NCI-H345 (cell line): ENCODE measurements around the gene RACGAP1.
"Not testable (repeated sequence)": the region's sequence is repeated elsewhere in the genome, so short reads cannot be mapped to it uniquely, and the experiment has no call there.

Source experiments
- DNase-seq: peaks from one replicate; lab custom pipeline; 2025; lab: John Stamatoyannopoulos, UW

RACGAP1 gene

DNA sequence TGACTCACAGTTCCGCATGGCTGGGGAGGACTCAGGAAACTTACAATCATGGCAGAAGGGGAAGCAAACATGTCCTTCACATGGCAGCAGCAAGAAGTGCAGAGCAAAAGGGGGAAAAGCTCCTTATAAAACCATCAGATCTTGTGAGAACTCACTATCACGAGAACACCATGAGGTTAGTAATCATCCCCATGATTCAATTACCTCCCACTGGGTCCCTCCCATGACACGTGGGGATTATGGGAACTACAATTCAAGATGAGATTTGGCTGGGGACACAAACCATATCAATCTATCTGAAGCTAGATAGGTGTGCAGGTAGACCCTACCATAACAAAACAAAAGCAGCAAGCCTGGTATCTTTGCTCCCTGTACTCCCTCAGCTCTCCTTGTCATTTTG is 38.8 kb downstream of the RACGAP1 start:
- DNase-seq: not testable (repeated sequence)

DNA sequence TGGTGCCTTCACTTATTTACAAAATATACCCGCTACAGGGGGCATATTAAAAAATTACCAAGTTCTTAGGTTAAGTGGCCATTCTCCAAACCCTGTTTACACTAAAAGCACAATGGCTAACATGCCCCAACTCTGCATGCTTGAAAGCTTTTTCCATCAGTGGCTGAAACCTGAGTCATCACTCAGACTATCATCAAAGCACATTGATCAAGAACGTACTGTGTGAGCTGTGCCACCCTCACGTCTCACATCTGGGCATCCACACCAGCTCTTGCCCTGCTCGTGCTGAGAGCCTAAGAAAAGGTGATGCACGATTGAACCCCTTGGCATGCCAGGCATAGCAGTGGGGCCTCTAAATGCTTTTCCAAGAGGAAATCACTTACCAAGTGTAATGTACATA is 39.3 kb downstream of the RACGAP1 start:
- DNase-seq: no peak

DNA sequence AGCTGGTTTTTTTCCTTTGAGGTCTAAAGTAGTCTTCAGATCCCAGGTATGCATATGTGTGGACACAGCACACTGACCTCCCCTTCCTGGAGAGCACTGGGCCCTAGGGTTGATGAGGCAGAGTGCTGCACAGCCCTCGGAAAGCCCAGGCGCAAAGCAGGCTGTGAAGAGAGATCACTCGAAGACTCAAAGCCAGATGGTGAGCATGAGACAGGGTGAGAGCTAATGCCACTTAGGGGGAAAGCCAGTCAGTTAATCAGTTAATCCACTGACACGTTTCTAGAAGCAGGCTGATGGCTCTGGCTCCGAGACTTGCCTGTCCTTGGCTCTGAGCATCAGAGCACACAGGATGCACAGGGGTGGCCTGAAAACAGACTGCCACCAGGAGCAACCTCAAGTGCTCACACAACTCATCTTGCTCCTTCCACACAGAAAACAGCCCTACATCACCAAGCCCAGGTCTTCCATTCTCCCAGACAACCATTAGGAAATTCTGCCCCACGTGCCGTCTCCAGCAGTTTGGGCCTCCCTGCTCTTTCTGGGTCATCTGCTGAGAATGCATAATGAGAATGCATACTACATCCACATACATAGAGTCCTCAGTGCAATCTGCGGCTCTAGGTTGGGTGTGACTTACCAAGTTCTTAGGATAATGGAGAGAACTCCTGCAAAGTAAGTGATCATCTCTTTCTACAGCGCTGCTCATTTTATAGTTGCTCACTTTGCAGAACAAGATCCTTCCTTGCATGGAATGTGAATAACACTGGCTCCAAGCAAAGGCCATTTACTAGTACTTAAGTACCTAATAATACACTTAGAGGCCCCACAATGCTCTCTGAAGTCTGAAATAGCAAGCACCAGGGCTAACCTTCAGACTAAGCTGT is 40.6 kb downstream of the RACGAP1 start:
- DNase-seq: no peak

DNA sequence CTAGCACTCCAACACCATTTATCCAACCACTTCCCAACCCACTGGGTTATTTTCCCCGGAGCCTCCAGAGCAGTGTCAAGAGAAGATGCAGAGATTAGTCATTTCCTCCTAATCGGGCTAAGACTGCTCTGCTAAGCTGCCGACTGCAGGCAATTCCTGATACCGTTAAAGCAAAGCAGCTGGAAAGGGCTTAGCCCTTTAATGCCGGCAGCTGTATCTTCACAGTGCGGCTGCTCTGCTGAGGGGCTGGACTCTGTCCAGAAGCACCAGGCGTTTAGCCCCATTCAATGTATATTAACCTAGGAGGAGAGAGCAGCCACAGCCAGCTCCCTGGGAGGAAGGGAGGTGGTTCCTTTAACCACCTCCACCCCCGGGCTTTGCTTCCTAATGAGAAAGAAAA is 41.4 kb downstream of the RACGAP1 start:
- peak; percentile 16 for DNase-seq

DNA sequence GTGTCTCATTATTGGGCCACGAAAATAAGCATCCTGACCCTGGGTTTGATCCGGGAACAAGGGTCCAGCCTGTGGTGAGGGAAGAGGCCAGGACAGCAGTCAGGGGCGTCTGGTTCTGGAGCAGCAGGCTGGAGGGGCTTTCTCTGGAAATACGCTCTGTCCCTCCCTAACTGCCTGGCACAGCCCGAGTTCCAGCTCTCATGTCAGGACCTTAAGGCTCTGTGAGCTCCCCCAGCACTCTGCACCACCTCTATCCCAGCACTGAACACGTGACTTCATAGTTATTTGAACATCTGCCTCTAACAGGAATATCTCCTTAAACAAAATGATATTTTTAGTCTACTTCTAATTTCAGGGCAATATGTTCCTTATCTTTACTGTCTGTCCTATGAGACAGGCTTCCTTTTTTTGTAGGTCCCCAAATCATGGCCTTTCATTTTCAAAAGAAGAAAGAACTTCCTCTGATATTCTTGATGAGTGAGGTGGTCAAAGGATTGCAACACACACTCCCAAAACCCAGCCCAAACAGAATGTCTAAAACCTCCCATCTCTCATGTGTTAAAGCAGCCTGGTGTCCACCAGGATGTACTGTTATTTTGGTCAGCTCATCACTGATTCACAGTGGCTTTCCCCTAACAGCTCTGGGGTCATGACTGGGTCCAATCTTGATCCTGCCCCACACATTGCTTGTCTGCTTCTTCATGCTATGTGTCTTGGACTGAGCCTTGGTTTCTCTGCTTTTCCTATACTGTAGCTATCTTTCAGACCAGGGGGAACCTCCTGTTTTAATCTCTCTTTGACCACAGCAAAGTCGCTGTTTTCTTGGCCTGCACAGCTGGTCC is 42.8 kb downstream of the RACGAP1 start:
- no peak for DNase-seq

DNA sequence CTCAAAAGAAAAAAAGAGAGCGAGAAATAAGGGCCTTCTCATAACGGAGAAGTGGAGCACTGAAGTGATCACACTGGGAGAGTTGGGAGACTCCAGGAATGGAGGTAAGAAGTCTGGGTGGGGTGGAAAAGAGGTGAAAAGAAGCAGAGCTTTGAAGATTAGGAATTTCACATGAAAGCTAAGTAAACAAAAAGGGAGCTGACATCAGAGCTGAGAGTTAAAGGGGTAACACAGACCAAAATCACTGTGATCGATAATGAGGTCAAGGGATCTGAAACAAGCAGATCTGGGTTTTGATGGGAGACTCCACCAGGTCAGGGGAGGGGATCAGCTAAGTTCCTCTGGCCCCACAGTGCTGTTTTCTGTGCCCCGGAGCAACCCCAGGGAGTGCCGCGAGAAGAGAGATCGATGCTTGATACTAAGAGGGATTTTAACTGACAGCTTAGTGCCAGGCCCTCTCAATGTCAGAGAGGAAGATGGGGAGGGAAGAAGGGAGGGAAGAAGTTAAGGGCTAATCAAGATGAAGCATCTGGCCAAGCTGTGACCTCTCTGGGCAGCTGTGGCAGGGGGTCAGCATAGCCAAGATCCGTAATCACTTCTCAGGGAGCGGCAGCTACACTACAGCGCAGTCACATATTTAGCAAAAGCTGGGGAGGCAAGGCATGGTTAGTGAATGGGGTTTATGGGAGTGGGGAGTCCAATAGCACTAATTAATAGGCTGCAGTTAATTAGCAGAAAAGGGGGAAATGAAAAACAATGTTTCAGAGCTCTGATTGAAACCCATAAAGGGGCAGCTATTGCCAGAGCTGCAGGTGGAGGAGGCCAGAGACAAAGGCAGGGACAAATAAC is 44.6 kb downstream of the RACGAP1 start:
- DNase-seq: no peak

DNA sequence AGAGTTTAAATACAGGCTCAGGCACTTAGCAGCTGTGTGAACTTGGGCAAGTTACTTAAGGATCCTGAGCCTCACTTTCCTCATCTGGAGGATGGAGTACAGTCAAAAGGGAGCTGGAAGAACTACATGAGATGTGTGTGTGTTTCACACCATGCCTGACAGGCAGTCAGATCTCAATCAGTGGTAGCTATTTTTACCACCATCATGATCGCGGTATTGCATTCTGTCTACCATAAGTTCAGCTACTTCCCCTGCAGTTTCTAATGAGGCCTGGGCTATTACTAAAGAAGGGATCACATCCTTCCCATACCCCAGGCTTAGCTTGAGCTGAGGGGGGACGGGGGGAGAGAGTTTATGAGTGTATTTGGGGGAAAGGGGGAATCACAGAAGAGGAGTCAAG is 45.5 kb downstream of the RACGAP1 start:
- DNase-seq: no peak

DNA sequence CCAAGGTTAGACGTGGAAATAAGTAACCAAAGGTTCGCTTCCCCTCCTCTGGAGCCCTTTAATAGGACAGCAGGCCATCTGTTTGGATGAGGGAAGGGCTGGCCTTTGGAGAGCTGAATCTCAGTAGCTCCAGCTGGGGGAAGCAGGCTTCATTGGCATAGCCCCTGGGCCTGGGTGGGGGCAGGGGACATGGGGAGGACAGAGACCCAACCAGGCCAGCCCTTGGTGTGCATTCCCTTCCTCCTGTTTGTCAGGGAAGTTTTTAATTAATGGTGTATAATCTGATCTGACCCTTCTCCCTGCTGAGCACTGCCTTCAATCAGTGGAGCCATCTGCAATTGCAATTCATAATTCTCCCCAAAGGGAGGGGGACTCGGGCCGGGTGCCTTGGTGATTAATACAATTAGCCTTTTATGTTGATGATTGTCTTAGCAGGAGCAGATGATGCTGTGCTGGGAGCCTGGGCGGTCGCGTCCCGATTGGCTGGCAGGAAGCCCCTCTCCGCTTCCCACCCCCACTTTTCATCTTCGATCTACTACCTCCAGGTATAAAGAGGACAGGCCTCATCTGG is 46.2 kb downstream of the RACGAP1 start:
- DNase-seq: no peak

DNA sequence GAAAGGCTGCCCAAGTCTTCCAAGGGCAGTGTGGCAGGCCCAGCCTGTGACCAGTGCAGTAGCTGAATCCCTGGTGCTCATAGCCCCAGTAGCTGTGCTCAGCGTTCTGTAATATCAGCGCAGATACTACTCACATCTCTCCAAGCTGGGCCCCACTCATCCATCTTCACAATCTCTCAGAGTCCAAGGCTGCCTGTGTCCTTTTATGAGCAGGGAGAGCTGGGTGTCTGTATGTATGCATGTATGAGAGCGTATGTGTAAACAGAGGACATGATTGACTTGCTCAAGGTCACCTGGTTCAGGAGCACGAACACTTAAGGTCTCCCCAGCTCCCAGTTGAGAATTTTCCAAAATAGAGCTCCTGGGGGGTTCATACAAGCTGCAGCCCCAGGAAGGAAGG is 47.2 kb downstream of the RACGAP1 start:
- DNase-seq: no peak

DNA sequence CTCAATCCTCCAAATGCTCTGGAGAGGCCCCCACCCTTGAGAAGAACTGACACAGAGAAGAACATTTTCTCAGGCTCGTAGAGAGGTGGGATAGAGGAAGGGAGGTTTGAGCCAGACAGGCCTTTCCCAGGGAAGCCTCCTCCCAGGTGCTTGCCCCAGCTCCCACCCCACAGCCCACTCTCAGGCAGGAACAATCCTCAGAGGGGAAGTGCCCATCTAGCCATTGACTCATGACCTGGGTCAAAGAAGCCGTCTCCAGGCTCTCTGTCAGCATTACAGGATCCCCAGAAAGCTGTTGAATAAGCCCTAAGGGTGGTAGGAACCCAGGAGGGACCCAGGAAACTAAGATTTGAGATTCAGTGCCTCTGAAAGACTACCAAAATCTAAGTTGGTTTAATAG is 48.7 kb downstream of the RACGAP1 start:
- no peak for DNase-seq

DNA sequence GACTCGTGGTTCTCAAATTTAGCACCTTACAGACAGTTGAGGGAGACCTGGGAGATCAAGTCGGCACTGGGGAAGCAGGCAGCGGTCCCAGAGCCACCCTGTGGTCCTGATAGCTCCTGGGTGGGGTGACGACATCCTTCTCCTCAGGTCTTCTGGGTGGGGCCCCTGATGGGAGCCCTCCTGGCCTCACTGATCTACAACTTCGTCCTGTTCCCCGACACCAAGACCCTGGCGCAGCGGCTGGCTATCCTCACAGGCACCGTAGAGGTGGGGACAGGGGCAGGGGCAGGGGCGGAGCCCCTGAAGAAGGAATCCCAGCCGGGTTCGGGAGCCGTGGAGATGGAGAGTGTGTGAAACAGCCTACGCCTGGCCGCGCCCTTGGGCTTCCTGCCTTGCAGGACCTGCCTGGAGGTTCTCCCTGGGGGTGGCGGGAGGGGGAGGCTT is 50.0 kb downstream of the RACGAP1 start:
- no peak for DNase-seq

DNA sequence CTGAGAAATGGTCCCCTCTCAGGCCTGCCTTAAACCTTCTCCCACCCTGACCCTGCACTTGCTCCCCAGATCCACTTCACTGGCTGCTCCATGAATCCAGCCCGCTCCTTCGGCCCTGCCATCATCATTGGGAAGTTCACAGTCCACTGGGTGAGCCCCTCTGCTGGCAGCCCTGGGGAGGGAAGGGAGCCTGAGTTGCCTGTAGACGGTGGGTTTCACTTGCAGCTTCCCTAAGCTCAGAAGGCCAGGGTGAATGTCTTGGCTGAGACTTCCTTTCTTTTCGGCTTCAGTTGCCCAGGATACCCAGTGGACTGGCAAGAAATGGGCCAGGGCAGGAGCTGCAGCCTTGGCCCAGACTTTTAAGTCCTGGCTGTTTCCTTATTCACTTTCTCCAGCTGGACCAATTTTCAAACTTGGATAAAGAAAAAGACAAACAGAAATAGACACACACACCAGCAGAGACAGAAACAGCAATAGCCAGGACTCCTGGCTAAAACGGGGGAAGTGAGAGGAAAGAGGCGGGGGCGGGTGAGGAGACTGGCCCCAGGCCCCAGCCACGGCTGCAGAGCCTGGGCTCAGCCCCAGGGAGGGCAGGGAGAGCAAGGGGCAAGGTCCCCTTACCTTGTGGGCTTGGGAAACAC is 50.5 kb downstream of the RACGAP1 start:
- DNase-seq: no peak

DNA sequence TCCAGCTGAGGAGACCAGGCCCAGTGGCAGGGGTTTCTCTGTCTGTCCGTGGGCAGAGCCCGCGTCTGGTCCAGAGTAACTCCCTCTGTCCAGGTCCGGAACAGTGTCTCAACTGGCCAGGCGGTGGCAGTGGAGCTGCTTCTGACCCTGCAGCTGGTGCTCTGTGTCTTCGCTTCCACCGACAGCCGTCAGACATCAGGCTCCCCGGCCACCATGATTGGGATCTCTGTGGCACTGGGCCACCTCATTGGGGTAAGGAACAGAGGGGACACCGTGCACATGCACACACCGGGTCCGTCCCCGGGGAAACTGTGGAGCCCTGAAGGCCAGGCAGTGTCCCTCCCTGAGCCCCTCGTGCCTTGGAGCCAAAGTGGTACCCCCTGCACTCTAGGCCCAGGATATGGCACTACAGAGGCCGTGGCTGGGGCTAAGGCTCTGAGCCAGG is 51.0 kb downstream of the RACGAP1 start:
- no peak for DNase-seq

DNA sequence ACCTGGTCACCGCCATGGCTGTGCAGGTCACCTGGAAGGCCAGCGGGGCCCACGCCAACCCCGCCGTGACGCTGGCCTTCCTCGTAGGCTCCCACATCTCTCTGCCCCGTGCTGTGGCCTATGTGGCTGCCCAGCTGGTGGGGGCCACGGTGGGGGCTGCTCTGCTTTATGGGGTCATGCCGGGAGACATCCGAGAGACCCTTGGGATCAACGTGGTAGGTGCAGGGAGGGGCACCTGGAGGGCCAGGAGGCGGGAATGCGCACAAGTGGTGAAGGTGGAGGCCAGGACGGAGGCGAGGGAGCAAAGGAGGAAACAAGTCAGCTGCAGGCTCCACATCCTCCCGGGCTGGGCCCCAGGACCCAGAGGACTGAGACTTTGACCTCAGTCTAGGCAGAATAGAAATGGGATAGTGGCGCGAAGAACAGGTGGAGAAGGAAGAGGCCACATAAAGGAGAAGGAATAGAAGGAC is 51.9 kb downstream of the RACGAP1 start:
- no peak for DNase-seq

DNA sequence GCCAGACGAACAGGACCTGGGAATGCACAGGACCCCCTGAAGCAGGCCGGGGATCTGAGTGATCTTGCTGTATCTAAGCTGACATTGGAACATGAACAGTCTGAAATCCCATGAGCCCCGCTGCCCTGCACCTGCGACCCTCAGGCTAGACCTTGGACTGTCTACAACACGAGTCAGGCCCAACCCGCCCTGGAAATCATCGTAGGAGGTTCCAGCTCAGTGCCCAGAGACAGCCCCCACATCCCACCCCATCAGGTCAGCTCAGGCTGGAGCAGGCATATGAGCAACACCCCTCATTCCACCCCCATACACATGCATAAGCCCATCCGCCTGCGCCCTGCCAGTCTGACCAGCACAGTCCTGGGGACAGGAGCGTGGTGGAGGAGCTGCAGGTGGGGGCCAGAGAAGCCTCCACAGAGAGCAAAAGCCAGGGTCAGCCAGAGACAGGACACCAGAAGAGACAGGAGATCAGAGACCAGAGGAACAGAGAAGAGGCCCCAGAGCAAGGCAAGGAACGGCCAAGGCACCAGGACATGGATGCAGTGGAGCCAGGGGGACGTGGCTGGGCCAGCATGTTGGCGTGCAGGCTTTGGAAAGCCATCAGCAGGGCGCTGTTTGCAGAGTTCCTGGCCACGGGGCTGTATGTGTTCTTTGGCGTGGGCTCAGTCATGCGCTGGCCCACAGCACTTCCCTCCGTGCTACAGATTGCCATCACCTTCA is 52.5 kb downstream of the RACGAP1 start, which contains the start of gene AQP6:
AQP6 (plus strand) TSS at position 307 of the 720 bp plus-strand sequence; CDS start at position 534, 227 bp downstream.
- DNase-seq: no peak

DNA sequence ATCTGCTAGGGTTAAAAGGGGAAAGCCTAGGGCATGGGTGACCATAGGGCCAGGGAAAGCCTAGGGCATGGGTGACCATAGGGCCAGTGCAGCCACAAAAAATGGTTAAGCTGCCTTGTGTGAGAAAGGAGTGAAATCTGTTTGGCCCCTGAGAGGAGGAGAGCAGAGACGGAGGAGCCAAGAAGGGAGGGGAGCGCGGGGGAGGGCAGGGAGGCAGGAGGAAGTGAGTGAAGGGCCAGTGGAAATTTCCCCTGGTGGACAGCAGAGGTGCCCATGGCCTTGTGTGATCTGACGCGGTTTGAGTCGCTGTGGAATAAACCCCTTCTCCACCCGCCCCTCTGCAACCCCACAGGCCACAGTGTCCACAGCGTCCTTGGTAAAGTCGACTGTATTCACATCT is 53.2 kb downstream of the RACGAP1 start:
- DNase-seq: no peak

DNA sequence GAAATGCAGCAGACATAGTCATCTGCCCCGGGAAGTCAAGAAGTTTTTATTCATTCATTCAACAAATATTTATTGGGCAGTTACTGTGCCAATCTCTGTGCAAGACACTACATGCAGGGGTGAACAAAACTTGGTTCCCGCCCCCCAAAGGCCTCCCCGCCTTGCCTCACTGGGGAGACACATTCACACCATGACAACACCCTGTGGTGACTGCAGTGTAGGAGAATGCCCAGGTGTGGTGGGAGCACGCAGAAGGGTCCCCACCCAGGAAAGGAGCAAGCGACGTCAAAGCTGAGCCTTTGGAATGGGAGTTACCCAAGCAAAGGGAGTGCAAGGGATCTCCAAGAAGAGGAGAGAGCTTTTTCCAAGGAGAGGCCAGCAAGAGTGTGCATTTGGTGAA is 54.2 kb downstream of the RACGAP1 start:
- DNase-seq: no peak

DNA sequence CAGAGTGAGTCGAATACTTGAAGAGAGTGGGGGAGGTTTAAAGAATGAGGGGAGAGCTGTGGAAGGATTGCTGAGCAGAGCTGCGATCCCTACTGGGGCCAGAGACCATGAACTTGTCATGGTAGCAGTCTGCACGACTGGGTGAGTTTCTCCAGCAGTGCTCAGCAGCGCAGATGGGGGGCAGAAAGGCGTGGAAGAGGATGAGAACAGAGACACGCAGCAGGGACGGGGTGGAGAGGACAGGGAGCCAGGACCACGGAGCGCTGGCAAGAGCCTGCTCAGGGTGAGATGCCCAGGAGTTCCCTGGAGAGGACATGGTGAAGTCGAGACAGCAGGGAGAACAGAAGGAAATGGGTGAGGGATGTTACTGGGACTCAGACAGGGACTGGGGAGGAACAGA is 54.6 kb downstream of the RACGAP1 start:
- no peak for DNase-seq

DNA sequence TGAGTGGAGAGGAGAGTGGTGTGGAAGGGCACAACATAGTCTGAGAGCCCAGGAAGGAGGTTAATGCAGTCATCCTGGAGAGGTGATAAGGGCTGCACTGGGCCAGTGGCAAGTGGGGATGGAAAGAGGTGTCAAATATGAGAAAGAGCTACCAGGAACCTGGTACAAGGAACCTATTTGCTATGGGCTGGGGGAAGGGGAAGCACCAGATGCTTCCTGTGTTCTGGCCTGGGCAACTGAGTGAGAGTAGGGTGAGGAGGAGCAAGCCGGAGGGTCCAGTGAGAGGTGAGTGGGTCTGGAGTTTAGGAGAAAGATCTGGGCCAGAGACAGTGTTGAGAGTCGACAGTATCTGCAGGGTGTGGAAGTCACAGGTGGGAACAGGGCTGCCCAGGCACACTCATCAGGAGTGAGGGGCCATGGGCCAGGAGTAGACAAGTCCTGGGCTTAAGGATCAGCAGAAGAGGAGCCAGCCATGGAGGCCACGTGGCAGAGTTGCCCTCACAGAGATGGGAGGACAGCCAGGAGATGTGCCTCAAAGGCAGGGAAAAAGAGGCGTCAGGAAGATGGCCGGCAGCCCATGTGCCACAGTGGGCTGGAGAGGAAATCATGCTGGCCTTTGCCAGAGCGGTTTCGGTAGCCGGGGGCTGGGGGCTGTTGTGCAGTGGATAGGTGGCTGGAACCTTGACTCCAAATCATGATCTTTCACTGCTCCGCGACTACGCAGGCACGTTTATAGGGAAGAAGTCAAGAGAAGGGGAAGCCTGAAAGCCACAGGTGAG is 55.5 kb downstream of the RACGAP1 start:
- no peak for DNase-seq

DNA sequence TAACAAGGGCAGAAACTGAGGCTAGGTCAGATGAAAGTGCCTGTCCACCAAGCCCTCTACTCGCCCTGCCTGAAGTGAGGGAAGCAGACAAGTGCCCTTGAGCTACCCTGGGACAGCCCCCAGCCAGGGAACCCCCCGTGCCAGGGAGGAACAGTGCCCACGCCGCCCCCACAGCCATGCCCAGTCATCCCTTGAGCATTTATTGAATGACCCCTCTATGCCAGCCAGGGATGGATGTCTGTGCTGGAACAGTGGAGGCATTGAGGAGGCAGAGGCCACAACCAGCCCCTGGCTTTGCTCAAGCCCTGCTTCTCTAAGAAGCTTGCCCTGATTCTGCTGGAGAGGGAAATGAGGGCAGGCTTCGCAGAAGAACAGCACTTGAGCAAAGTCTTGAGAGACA is 56.3 kb downstream of the RACGAP1 start:
- no peak for DNase-seq
